ENCODE data around the gene UVRAG. TPM values are rescaled to one million over a fixed set of nuclear protein-coding genes. Genes with fewer than 3 reads are reported as not detected.

The UVRAG gene
- polyA plus RNA-seq, 1 experiment: 8.2 TPM

DNA sequence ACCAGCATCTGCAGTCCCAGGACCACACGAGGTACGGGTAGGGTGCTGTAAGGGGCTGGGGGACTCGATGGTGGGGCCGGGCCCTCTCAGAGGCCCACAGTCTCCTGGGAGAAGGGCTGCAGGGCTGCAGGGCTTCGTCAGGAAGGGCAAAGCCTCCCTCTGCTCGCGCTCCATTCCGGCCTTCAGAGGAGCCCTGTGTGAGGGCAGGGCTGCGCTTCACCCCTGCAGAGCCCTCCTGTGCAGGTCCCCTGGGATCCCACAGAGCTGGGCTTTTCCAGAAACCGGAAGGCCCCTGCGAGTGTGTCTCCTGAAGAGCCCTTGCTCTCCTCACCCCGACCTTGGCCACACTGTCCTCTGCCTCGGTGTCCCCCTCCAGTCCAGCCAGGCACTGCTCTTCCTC lies 364.1 kb downstream of the UVRAG start:
- CTCF ChIA-PET: no interaction called here
- TF ChIP-seq, protein P1, sequence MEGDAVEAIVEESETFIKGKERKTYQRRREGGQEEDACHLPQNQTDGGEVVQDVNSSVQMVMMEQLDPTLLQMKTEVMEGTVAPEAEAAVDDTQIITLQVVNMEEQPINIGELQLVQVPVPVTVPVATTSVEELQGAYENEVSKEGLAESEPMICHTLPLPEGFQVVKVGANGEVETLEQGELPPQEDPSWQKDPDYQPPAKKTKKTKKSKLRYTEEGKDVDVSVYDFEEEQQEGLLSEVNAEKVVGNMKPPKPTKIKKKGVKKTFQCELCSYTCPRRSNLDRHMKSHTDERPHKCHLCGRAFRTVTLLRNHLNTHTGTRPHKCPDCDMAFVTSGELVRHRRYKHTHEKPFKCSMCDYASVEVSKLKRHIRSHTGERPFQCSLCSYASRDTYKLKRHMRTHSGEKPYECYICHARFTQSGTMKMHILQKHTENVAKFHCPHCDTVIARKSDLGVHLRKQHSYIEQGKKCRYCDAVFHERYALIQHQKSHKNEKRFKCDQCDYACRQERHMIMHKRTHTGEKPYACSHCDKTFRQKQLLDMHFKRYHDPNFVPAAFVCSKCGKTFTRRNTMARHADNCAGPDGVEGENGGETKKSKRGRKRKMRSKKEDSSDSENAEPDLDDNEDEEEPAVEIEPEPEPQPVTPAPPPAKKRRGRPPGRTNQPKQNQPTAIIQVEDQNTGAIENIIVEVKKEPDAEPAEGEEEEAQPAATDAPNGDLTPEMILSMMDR (IDR thresholded peaks at IDR 0.05; ENCODE audit: insufficient read depth, low read depth, low read length): no peak

DNA sequence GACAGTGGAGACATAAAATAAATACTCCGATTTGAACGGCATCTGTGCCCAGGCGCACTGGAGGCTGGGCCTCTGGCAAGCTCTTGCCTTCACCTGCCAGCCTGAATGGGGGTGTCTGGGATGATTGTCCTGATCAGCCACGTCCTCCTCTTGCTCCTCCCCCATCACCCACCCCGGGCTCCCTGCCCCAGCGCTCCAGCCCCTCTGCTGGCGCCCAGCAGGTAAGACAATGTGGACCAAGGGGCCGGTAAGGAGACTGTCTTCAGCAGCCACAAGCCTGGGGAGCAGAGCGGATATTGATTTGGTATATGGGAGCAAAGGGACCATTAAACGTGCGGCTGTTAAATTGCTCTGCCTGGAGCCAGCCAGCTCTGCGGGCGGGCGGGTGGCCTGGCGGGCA lies 366.4 kb downstream of the UVRAG start:
- TF ChIP-seq, protein P1 (IDR thresholded peaks at IDR 0.05; ENCODE audit: insufficient read depth, low read depth, low read length): no peak
- Histone ChIP-seq H3K36me3 (ENCODE audit: control insufficient read depth, insufficient read depth, low read length) (no peaks in the 10 kb centered on the region), H3K4me3 (ENCODE audit: low read depth, low read length) (no peak overlapping the region), H3K27me3 (ENCODE audit: control insufficient read depth, insufficient read depth, low read length) (peaks cover 2% of the 10 kb centered on the region)
- DNase-seq (ENCODE audit: low read depth): no peak
- ChIA-PET CTCF (interaction anchor here (0.5 kb wide), 1 partner anchor 24 kb away, joined by 4 read pairs; no protein-coding TSS in a partner anchor), POLR2A (no interaction called here)

More for the DNA sequence above, 364.1 kb downstream of the UVRAG start:
- Histone ChIP-seq H3K4me3 (ENCODE audit: low read depth, low read length) (no peak overlapping the region), H3K36me3 (ENCODE audit: control insufficient read depth, insufficient read depth, low read length) (no peaks in the 10 kb centered on the region), H3K27me3 (ENCODE audit: control insufficient read depth, insufficient read depth, low read length) (peaks cover under 1% of the 10 kb centered on the region)
- DNase-seq (ENCODE audit: low read depth): no peak
- POLR2A ChIA-PET: no interaction called here

DNA sequence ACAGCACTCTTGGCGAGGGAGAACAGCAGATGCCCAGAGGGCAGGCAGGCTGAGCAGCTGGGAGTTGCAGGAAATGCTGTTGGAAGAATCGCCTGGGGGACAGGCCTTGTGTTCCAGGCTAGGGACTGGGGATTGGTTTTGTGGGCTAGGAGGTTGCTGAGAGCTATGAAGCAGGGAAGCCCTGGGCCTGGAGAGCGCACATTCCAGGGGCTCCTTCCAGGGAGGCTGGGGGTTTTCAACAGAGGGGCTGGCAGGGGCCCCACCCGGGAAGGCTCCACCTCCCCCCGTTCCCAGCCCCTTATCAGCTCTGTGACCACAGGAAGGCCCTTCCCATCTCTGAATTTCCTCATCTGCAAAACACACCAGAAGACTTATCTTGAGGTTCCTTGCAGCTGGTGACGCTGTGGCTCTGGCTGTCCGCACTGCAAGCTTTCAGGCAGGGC lies 369.6 kb downstream of the UVRAG start:
- H3K27me3 ChIP-seq (ENCODE audit: control insufficient read depth, insufficient read depth, low read length): peaks cover 2% of the 10 kb centered on the region
- no peak overlapping the region for H3K4me3 ChIP-seq (ENCODE audit: low read depth, low read length)
- CTCF ChIA-PET: interaction anchor here (0.9 to 3.5 kb wide), 2 partner anchors 14 to 24 kb away, joined by 3 to 18 read pairs; no protein-coding TSS in a partner anchor
- POLR2A ChIA-PET: interaction anchor here (0.6 kb wide), 1 partner anchor 24 kb away, joined by 11 read pairs; no protein-coding TSS in a partner anchor
- no peaks in the 10 kb centered on the region for H3K36me3 ChIP-seq (ENCODE audit: control insufficient read depth, insufficient read depth, low read length)
- DNase-seq (ENCODE audit: low read depth): no peak
- TF ChIP-seq, protein P1 (IDR thresholded peaks at IDR 0.05; ENCODE audit: insufficient read depth, low read depth, low read length): no peak

DNA sequence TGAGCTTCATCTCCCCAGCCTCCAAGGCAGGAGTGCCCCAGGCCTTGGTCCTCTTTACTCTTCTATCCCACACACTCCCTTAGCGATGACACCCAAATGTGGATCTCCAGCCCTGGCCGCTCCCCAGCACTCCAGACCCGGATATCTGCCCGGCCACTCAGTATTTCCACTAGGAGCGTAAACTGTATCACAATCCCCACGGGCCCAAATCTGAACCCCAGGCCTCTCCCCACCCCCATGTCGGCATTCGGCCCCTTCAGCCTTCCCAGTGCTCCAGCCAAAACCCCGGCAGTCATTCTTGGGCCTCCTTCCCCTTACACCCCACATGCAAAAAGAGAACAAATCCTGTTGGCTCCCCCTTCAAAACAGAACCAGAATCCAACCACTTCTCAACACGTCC lies 370.5 kb downstream of the UVRAG start:
- CTCF ChIA-PET: interaction anchor here (3.5 kb wide), 1 partner anchor 23 kb away, joined by 18 read pairs; no protein-coding TSS in a partner anchor

DNA sequence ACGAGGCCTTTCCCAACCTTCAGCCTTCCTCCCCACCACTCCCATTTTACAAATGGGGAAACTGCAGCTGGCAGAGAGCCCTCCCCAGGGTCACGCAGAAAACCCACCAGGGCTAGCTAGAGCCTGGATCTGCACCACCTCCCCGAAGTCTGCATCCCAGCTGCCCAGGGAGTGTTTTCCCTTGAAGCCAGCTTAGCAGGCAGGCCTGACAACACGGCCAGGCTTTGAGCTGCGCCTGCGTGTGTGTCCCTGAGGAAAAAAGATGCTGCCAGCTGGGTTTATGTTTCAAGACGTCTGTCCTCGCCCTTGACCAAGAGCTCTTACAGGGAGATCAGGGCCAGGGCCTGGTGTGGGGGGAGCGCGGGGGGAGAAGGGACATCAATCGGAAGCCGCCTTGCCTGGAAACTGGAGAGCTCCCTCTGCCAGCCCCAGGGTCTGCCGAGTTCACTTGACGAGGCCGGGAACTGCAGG lies 371.0 kb downstream of the UVRAG start:
- CTCF ChIA-PET: interaction anchor here (3.5 kb wide), 1 partner anchor 22 kb away, joined by 18 read pairs; no protein-coding TSS in a partner anchor
- Histone ChIP-seq H3K4me3 (ENCODE audit: low read depth, low read length) (no peak overlapping the region), H3K36me3 (ENCODE audit: control insufficient read depth, insufficient read depth, low read length) (no peaks in the 10 kb centered on the region), H3K27me3 (ENCODE audit: control insufficient read depth, insufficient read depth, low read length) (peaks cover 2% of the 10 kb centered on the region)
- TF ChIP-seq, protein P1 (IDR thresholded peaks at IDR 0.05; ENCODE audit: insufficient read depth, low read depth, low read length): no peak
- no peak for DNase-seq (ENCODE audit: low read depth)
- POLR2A ChIA-PET: no interaction called here

More for the DNA sequence above, 370.5 kb downstream of the UVRAG start:
- no peak for DNase-seq (ENCODE audit: low read depth)
- TF ChIP-seq, protein P1 (IDR thresholded peaks at IDR 0.05; ENCODE audit: insufficient read depth, low read depth, low read length): no peak
- H3K36me3 ChIP-seq (ENCODE audit: control insufficient read depth, insufficient read depth, low read length): no peaks in the 10 kb centered on the region
- H3K4me3 ChIP-seq (ENCODE audit: low read depth, low read length): no peak overlapping the region
- peaks cover 2% of the 10 kb centered on the region for H3K27me3 ChIP-seq (ENCODE audit: control insufficient read depth, insufficient read depth, low read length)
- POLR2A ChIA-PET: no interaction called here

Data from BJ (cell line).